ENCODE measurements around the gene MFAP3L.

DNA sequence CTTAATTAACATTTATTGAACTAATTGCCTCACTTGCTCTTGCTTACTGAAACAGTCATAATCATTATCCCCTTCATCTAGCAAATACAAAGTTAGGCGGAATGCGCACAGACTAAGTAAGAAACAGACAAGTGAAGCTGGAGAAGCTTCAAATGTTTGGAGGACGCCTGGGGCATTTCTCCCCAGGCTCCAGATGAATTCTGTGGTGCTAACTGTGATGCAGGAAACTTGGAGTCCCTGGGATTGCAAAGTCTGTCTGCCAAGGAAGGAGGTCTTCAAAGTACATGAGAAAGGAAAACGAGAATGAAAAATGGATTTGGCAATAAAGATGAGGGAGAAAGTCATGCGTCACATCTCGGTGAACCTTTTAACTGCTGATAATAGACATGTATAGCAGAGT lies 23.6 kb upstream of the MFAP3L start:
- no peak for TF ChIP-seq ZNF747 (tag by site-specific recombination; IDR thresholded peaks at IDR 0.05)
- TF ChIP-seq, protein P1, sequence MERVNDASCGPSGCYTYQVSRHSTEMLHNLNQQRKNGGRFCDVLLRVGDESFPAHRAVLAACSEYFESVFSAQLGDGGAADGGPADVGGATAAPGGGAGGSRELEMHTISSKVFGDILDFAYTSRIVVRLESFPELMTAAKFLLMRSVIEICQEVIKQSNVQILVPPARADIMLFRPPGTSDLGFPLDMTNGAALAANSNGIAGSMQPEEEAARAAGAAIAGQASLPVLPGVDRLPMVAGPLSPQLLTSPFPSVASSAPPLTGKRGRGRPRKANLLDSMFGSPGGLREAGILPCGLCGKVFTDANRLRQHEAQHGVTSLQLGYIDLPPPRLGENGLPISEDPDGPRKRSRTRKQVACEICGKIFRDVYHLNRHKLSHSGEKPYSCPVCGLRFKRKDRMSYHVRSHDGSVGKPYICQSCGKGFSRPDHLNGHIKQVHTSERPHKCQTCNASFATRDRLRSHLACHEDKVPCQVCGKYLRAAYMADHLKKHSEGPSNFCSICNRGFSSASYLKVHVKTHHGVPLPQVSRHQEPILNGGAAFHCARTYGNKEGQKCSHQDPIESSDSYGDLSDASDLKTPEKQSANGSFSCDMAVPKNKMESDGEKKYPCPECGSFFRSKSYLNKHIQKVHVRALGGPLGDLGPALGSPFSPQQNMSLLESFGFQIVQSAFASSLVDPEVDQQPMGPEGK (tag by site-specific recombination; IDR thresholded peaks at IDR 0.05) = no peak
- TF ChIP-seq, protein P2, sequence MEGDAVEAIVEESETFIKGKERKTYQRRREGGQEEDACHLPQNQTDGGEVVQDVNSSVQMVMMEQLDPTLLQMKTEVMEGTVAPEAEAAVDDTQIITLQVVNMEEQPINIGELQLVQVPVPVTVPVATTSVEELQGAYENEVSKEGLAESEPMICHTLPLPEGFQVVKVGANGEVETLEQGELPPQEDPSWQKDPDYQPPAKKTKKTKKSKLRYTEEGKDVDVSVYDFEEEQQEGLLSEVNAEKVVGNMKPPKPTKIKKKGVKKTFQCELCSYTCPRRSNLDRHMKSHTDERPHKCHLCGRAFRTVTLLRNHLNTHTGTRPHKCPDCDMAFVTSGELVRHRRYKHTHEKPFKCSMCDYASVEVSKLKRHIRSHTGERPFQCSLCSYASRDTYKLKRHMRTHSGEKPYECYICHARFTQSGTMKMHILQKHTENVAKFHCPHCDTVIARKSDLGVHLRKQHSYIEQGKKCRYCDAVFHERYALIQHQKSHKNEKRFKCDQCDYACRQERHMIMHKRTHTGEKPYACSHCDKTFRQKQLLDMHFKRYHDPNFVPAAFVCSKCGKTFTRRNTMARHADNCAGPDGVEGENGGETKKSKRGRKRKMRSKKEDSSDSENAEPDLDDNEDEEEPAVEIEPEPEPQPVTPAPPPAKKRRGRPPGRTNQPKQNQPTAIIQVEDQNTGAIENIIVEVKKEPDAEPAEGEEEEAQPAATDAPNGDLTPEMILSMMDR (tag by site-specific recombination; IDR thresholded peaks at IDR 0.05) = no peak
- TF ChIP-seq, protein P3, sequence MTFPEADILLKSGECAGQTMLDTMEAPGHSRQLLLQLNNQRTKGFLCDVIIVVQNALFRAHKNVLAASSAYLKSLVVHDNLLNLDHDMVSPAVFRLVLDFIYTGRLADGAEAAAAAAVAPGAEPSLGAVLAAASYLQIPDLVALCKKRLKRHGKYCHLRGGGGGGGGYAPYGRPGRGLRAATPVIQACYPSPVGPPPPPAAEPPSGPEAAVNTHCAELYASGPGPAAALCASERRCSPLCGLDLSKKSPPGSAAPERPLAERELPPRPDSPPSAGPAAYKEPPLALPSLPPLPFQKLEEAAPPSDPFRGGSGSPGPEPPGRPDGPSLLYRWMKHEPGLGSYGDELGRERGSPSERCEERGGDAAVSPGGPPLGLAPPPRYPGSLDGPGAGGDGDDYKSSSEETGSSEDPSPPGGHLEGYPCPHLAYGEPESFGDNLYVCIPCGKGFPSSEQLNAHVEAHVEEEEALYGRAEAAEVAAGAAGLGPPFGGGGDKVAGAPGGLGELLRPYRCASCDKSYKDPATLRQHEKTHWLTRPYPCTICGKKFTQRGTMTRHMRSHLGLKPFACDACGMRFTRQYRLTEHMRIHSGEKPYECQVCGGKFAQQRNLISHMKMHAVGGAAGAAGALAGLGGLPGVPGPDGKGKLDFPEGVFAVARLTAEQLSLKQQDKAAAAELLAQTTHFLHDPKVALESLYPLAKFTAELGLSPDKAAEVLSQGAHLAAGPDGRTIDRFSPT (tag by site-specific recombination; IDR thresholded peaks at IDR 0.05) = no peak
- TF ChIP-seq FEZF1 (tag by site-specific recombination; IDR thresholded peaks at IDR 0.05) = no peak
- no peak for TF ChIP-seq ZSCAN16 (tag by site-specific recombination; IDR thresholded peaks at IDR 0.05)
- TF ChIP-seq ZNF133 (tag by site-specific recombination; IDR thresholded peaks at IDR 0.05) = no peak
- no peak for TF ChIP-seq ZNF785 (tag by site-specific recombination; IDR thresholded peaks at IDR 0.05)
- TF ChIP-seq ZNF621 (tag by site-specific recombination; IDR thresholded peaks at IDR 0.05) = no peak
- TF ChIP-seq ZNF658 (tag by site-specific recombination; IDR thresholded peaks at IDR 0.05) = no peak
- TF ChIP-seq ZBTB17 (tag by site-specific recombination; IDR thresholded peaks at IDR 0.05) = no peak
- TF ChIP-seq, protein P4, sequence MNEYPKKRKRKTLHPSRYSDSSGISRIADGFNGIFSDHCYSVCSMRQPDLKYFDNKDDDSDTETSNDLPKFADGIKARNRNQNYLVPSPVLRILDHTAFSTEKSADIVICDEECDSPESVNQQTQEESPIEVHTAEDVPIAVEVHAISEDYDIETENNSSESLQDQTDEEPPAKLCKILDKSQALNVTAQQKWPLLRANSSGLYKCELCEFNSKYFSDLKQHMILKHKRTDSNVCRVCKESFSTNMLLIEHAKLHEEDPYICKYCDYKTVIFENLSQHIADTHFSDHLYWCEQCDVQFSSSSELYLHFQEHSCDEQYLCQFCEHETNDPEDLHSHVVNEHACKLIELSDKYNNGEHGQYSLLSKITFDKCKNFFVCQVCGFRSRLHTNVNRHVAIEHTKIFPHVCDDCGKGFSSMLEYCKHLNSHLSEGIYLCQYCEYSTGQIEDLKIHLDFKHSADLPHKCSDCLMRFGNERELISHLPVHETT (tag by site-specific recombination; IDR thresholded peaks at IDR 0.05) = no peak
- no peak for TF ChIP-seq MYNN (tag by site-specific recombination; IDR thresholded peaks at IDR 0.05; ENCODE audit: borderline replicate concordance)

Data from HEK293 (cell line).